GM23338 (cell line): ENCODE data around the gene HS6ST1. TPM values are rescaled to one million over a fixed set of nuclear protein-coding genes. Genes with fewer than 3 reads are reported as not detected.

Experiments
- ATAC-seq: fragments of 200-7000 bp; cut with Tn5 transposase; 3 replicates; pipeline ENCODE4 v1.9.1; 2020
- DNase-seq: peaks from one replicate; pipeline ENCODE4 v3.0.0-alpha.2; 2015; ENCODE audit warnings: low spot score
- H2AFZ ChIP-seq: fragments of 200-600 bp; sonication (generic); 2 replicates; pipeline ENCODE4 v1.8.0; 2016; ENCODE audit warnings: antibody characterized with exemption, mild to moderate bottlenecking, moderate library complexity
- H3F3A ChIP-seq: fragments of 200-600 bp; sonication (generic); replicated peaks from 2 replicates; pipeline ENCODE4 v1.8.0; 2017; ENCODE audit warnings: antibody characterized with exemption, mixed run types, low read depth
- H3K27ac ChIP-seq: fragments of 200-600 bp; sonication (generic); 2 replicates; pipeline ENCODE4 v1.6.1; 2016; ENCODE audit warnings: low read depth
- H3K27me3 ChIP-seq: fragments of 200-600 bp; sonication (generic); 2 replicates; pipeline ENCODE4 v1.8.0; 2016; ENCODE audit warnings: mild to moderate bottlenecking, mixed run types, moderate library complexity; ENCODE audit not compliant: insufficient read depth
- H3K36me3 ChIP-seq: fragments of 200-600 bp; sonication (generic); 2 replicates; pipeline ENCODE4 v1.8.0; 2016; ENCODE audit warnings: mild to moderate bottlenecking; ENCODE audit not compliant: insufficient read depth
- H3K4me1 ChIP-seq: fragments of 200-600 bp; sonication (generic); 2 replicates; pipeline ENCODE4 v1.8.0; 2016; ENCODE audit warnings: mild to moderate bottlenecking, moderate library complexity; ENCODE audit not compliant: insufficient read depth
- H3K4me2 ChIP-seq: fragments of 200-600 bp; sonication (generic); 2 replicates; pipeline ENCODE4 v1.7.1; 2017; ENCODE audit warnings: mixed run types
- H3K4me3 ChIP-seq: fragments of 200-600 bp; sonication (generic); 2 replicates; pipeline ENCODE4 v1.6.1; 2016; ENCODE audit warnings: mixed run types
- H3K79me2 ChIP-seq: fragments of 200-600 bp; sonication (generic); replicated peaks from 2 replicates; pipeline ENCODE4 v1.8.0; 2017; ENCODE audit warnings: mild to moderate bottlenecking; ENCODE audit not compliant: insufficient read depth
- H3K9me2 ChIP-seq: fragments of 200-600 bp; sonication (generic); 2 replicates; pipeline ENCODE4 v1.8.0; 2017; ENCODE audit not compliant: insufficient read depth
- H4K20me1 ChIP-seq: fragments of 200-600 bp; sonication (generic); replicated peaks from 2 replicates; pipeline ENCODE4 v1.8.0; 2017; ENCODE audit warnings: mild to moderate bottlenecking; ENCODE audit not compliant: insufficient read depth
- H3K27ac Mint-ChIP-seq: 2 replicates; pipeline ENCODE4 v1.8.0; 2020; ENCODE audit warnings: inconsistent platforms, mild to moderate bottlenecking, moderate library complexity, mixed read lengths
- H3K27me3 Mint-ChIP-seq: 3 replicates; pipeline ENCODE4 v1.8.0; 2022; ENCODE audit warnings: low read depth, mild to moderate bottlenecking, moderate library complexity, mixed read lengths, inconsistent platforms; ENCODE audit not compliant: insufficient read depth, poor library complexity
- H3K36me3 Mint-ChIP-seq: 3 replicates; pipeline ENCODE4 v1.8.0; 2021; ENCODE audit warnings: low read depth, mild to moderate bottlenecking, inconsistent platforms, moderate library complexity, mixed read lengths
- H3K4me1 Mint-ChIP-seq: 3 replicates; pipeline ENCODE4 v1.8.0; 2020; ENCODE audit warnings: mild to moderate bottlenecking, inconsistent platforms, mixed read lengths
- H3K4me3 Mint-ChIP-seq: 3 replicates; pipeline ENCODE4 v1.8.0; 2021; ENCODE audit warnings: moderate library complexity, mild to moderate bottlenecking, inconsistent platforms, mixed read lengths
- H3K9me3 Mint-ChIP-seq: 3 replicates; pipeline ENCODE4 v1.8.0; 2020; ENCODE audit warnings: moderate library complexity, mild to moderate bottlenecking, inconsistent platforms, mixed read lengths
- CREB1 ChIP-seq: fragments of 250-450 bp; sonication (Bioruptor Pico); IDR thresholded peaks from 2 replicates; pipeline ENCODE4 v1.5.0; 2020; ENCODE audit warnings: low read depth, mild to moderate bottlenecking, moderate library complexity
- ETS1 ChIP-seq: IDR thresholded peaks from 2 replicates; pipeline ENCODE4 v1.6.1; 2016; ENCODE audit warnings: antibody characterized with exemption
- EZH2 ChIP-seq: fragments of 200-600 bp; sonication (generic); IDR thresholded peaks from one replicate; pipeline ENCODE4 v1.8.0; 2017; ENCODE audit warnings: antibody characterized with exemption, mild to moderate bottlenecking, low read depth; ENCODE audit not compliant: unreplicated experiment
- EZH2phosphoT487 ChIP-seq: fragments of 200-600 bp; sonication (generic); IDR thresholded peaks from one replicate; pipeline ENCODE4 v1.8.1; 2018; ENCODE audit warnings: antibody characterized with exemption; ENCODE audit not compliant: unreplicated experiment
- JUNB ChIP-seq: IDR thresholded peaks from one replicate; pipeline ENCODE4 v1.6.1; 2016; ENCODE audit warnings: antibody characterized with exemption; ENCODE audit not compliant: unreplicated experiment
- NANOG ChIP-seq: IDR thresholded peaks from 2 replicates; pipeline ENCODE4 v1.6.1; 2016; ENCODE audit warnings: antibody characterized with exemption, borderline replicate concordance
- POLR2AphosphoS5 ChIP-seq: IDR thresholded peaks from 2 replicates; pipeline ENCODE4 v1.6.1; 2016; ENCODE audit warnings: antibody characterized with exemption, low read depth
- STAT1 ChIP-seq: IDR thresholded peaks from one replicate; pipeline ENCODE4 v1.6.1; 2016; ENCODE audit warnings: antibody characterized with exemption; ENCODE audit not compliant: unreplicated experiment
- ZNF114 ChIP-seq: fragments of 250-450 bp; sonication (Bioruptor Pico); IDR thresholded peaks from 2 replicates; pipeline ENCODE4 v1.5.0; 2020; ENCODE audit warnings: mild to moderate bottlenecking, moderate library complexity
- ZNF331 ChIP-seq: fragments of 250-450 bp; sonication (Bioruptor Pico); IDR thresholded peaks from 2 replicates; pipeline ENCODE4 v1.5.0; 2020; ENCODE audit warnings: low read depth, mild to moderate bottlenecking, moderate library complexity
- polyA plus RNA-seq: library from polyadenylated mRNA; unstranded; fragments of >200 nt; fragmentation: Nextera tagmentation; extraction: Ambion mirVana; gene quantifications from 2 replicates; pipeline ENCODE4 v1.2.1, GENCODE V29; 2016
- total RNA-seq: library from RNA; depleted of rRNA; stranded (reverse); fragments of >200 nt; shearing (Covaris generic); gene quantifications from 2 replicates; pipeline ENCODE4 v1.2.3, GENCODE V29; 2014
- TF ChIP-seq, protein P1 (sequence below), 2 experiments: fragments of 200-600 bp in 1 of 2; sonication (generic) in 1 of 2; conservative IDR thresholded peaks; 2 replicates each; pipeline versions ENCODE4 v1.5.1 to v1.6.1; 2016 to 2017; ENCODE audit warnings: antibody characterized with exemption in 2 of 2, low read depth in 2 of 2, mild to moderate bottlenecking in 2 of 2, moderate library complexity in 1 of 2
- TF ChIP-seq, protein P2 (sequence below): fragments of 250-450 bp; sonication (Bioruptor Pico); IDR thresholded peaks from 2 replicates; pipeline ENCODE4 v1.5.0; 2020; ENCODE audit warnings: mild to moderate bottlenecking, moderate library complexity

HS6ST1 gene
- total and polyA plus RNA-seq, 2 experiments from 2014 or later: 21.1 to 106 TPM

DNA sequence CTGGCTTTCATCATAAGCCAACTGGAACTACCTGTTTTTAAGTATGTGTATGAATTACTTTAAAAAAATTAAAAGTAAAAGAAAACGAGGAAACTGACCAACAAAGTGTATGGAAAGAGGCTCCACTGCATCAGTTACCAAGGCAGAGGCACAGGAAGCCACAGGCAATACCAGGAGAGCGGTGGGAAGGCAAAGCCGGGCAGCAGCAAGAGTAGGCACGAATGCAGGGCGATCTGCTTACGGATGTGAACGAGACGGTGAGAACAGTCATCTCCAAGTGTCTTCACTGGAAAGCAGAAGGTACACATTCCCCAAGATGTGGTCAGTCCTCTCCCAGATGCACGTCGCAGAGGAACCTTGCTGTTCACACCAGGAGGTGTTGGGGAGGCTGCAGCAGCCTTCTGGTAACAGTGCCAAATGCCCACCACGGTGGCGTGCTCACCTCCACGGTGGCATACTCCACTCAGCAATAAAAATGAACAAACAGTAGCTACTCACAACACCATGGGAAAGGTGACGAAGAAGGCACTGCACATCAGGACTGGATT lies 43.1 kb downstream of the HS6ST1 start:
- Histone ChIP-seq H4K20me1 (peaks cover 40% of the 10 kb centered on the region), H3K36me3 (no peaks in the 10 kb centered on the region), H2AFZ (no peak overlapping the region), H3K4me2 (no peak overlapping the region), H3K27ac (no peak overlapping the region), H3K27me3 (no peaks in the 10 kb centered on the region), H3K79me2 (peaks cover 63% of the 10 kb centered on the region), H3K4me3 (no peak overlapping the region), H3F3A (no peaks in the 10 kb centered on the region), H3K9me2 (no peaks in the 10 kb centered on the region), H3K4me1 (no peaks in the 10 kb centered on the region)
- Mint-ChIP-seq H3K27ac (no peak overlapping the region), H3K27me3 (peaks cover 12% of the 10 kb centered on the region), H3K4me3 (no peak overlapping the region), H3K9me3 (no peaks in the 10 kb centered on the region), H3K4me1 (peaks cover under 1% of the 10 kb centered on the region; the same call in 2 of the 3 replicates), H3K36me3 (peaks cover 29% of the 10 kb centered on the region)
- ATAC-seq (no peak), DNase-seq (no peak)
- TF ChIP-seq EZH2phosphoT487 (no peak), NANOG (no peak), STAT1 (no peak), ZNF114 (no peak)

DNA sequence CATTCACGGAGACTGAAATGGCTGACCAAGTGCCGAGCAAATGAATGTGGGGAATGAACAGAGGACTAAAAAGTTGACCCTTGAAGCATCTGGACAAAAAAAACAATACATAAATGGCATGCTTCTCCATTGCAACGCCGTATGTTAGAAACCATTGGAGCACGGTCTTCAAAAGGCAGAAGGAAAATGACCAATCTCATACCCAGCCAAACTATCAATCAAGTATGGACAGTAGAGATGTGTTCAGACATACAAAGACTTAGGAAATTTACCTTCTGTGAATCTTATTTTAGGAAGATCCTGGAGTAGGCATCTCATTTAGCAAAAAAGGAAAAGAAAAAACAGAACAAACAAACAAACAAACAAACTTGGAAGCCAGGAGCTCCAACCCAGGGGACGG lies 44.5 kb downstream of the HS6ST1 start:
- Mint-ChIP-seq H3K27me3 (peaks cover 9% of the 10 kb centered on the region), H3K4me1 (no peaks in the 10 kb centered on the region; the same call in 1 of the 3 replicates), H3K27ac (no peak overlapping the region), H3K36me3 (peaks cover 29% of the 10 kb centered on the region), H3K9me3 (no peaks in the 10 kb centered on the region), H3K4me3 (no peak overlapping the region)
- Histone ChIP-seq H3K4me3 (no peak overlapping the region), H3K9me2 (no peaks in the 10 kb centered on the region), H3K79me2 (peaks cover 58% of the 10 kb centered on the region), H2AFZ (no peak overlapping the region), H3K4me2 (no peak overlapping the region), H3K4me1 (no peaks in the 10 kb centered on the region), H3K27me3 (no peaks in the 10 kb centered on the region), H3F3A (no peaks in the 10 kb centered on the region), H3K36me3 (no peaks in the 10 kb centered on the region), H4K20me1 (peaks cover 35% of the 10 kb centered on the region), H3K27ac (no peak overlapping the region)
- TF ChIP-seq CREB1 (no peak), ETS1 (no peak), JUNB (no peak), STAT1 (no peak), ZNF114 (no peak), ZNF331 (CRISPR knock-in tag) (no peak), NANOG (no peak), POLR2AphosphoS5 (no peak), EZH2 (no peak)
- TF ChIP-seq, protein P1, sequence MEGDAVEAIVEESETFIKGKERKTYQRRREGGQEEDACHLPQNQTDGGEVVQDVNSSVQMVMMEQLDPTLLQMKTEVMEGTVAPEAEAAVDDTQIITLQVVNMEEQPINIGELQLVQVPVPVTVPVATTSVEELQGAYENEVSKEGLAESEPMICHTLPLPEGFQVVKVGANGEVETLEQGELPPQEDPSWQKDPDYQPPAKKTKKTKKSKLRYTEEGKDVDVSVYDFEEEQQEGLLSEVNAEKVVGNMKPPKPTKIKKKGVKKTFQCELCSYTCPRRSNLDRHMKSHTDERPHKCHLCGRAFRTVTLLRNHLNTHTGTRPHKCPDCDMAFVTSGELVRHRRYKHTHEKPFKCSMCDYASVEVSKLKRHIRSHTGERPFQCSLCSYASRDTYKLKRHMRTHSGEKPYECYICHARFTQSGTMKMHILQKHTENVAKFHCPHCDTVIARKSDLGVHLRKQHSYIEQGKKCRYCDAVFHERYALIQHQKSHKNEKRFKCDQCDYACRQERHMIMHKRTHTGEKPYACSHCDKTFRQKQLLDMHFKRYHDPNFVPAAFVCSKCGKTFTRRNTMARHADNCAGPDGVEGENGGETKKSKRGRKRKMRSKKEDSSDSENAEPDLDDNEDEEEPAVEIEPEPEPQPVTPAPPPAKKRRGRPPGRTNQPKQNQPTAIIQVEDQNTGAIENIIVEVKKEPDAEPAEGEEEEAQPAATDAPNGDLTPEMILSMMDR (conservative IDR thresholded peaks at IDR 0.05; ENCODE audit: low read depth in 2 of 2): no peak
- TF ChIP-seq, protein P2, sequence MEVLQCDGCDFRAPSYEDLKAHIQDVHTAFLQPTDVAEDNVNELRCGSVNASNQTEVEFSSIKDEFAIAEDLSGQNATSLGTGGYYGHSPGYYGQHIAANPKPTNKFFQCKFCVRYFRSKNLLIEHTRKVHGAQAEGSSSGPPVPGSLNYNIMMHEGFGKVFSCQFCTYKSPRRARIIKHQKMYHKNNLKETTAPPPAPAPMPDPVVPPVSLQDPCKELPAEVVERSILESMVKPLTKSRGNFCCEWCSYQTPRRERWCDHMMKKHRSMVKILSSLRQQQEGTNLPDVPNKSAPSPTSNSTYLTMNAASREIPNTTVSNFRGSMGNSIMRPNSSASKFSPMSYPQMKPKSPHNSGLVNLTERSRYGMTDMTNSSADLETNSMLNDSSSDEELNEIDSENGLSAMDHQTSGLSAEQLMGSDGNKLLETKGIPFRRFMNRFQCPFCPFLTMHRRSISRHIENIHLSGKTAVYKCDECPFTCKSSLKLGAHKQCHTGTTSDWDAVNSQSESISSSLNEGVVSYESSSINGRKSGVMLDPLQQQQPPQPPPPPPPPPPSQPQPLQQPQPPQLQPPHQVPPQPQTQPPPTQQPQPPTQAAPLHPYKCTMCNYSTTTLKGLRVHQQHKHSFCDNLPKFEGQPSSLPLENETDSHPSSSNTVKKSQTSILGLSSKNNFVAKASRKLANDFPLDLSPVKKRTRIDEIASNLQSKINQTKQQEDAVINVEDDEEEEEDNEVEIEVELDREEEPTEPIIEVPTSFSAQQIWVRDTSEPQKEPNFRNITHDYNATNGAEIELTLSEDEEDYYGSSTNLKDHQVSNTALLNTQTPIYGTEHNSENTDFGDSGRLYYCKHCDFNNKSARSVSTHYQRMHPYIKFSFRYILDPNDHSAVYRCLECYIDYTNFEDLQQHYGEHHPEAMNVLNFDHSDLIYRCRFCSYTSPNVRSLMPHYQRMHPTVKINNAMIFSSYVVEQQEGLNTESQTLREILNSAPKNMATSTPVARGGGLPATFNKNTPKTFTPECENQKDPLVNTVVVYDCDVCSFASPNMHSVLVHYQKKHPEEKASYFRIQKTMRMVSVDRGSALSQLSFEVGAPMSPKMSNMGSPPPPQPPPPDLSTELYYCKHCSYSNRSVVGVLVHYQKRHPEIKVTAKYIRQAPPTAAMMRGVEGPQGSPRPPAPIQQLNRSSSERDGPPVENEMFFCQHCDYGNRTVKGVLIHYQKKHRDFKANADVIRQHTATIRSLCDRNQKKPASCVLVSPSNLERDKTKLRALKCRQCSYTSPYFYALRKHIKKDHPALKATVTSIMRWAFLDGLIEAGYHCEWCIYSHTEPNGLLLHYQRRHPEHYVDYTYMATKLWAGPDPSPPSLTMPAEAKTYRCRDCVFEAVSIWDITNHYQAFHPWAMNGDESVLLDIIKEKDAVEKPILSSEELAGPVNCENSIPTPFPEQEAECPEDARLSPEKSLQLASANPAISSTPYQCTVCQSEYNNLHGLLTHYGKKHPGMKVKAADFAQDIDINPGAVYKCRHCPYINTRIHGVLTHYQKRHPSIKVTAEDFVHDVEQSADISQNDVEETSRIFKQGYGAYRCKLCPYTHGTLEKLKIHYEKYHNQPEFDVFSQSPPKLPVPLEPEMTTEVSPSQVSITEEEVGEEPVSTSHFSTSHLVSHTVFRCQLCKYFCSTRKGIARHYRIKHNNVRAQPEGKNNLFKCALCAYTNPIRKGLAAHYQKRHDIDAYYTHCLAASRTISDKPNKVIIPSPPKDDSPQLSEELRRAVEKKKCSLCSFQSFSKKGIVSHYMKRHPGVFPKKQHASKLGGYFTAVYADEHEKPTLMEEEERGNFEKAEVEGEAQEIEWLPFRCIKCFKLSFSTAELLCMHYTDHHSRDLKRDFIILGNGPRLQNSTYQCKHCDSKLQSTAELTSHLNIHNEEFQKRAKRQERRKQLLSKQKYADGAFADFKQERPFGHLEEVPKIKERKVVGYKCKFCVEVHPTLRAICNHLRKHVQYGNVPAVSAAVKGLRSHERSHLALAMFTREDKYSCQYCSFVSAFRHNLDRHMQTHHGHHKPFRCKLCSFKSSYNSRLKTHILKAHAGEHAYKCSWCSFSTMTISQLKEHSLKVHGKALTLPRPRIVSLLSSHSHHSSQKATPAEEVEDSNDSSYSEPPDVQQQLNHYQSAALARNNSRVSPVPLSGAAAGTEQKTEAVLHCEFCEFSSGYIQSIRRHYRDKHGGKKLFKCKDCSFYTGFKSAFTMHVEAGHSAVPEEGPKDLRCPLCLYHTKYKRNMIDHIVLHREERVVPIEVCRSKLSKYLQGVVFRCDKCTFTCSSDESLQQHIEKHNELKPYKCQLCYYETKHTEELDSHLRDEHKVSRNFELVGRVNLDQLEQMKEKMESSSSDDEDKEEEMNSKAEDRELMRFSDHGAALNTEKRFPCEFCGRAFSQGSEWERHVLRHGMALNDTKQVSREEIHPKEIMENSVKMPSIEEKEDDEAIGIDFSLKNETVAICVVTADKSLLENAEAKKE (CRISPR knock-in tag): no peak
- DNase-seq (no peak), ATAC-seq (no peak)
